Left ventricle myocardium superior (tissue), 1 donor: Measurements from ENCODE around the gene TAF3. TPM values are rescaled to one million over a fixed set of nuclear protein-coding genes. Genes with fewer than 3 reads are reported as not detected.

Experiments used
- ATAC-seq: fragments of 200-7000 bp; cut with Tn5 transposase; one replicate; pipeline ENCODE4 v1.9.1; 2020; ENCODE audit warnings: mild to moderate bottlenecking, moderate library complexity
- DNase-seq: peaks from one replicate; pipeline ENCODE4 v3.0.0-alpha.2; 2020
- intact Hi-C: fragments of 100-400 bp; cut with micrococcal nuclease; formaldehyde crosslinking; loops from one replicate; pipeline ENCODE4 v1.11.0; 2022
- total RNA-seq: library from RNA; stranded (reverse); fragmentation: NEBNext Ultra II Directional; extraction: Animal tissue kit (Norgen Biotek cat#: 25700); gene quantifications from one replicate; pipeline ENCODE4 v1.2.1, GENCODE V29; 2021
- donor health status: DM: no; HTN: yes; CAD: no; lungs with severe emphysema.

The TAF3 gene
- total RNA-seq, 1 donor from 2014 or later = 13.0 TPM

DNA sequence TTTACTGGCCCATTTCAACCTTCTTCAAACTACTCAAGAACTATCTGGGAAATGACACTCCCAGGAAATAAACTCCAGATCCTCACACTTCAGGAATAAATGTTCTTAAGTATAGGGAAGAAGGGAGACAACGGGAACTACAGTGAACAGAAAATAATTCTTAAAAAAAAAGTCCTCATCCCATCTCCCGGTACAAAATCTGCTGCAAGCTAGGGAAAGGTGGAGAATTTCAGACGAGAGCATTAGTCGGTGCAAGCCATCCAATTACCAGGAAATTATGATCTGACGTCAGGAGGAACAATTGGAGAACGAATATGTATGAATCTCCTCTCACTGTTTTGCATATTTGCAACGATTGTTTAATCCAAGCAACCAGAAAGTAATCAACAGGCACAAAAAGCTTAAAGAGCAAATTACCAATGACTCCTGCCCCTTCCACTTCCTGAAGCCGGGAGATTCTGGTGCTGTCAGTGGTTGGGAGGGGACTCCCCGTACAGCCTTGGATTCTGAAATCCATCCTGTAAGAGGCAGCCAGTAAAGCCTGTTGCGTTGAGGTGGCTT lies 221.1 kb downstream of the TAF3 start:
- ATAC-seq (no peak), DNase-seq (no peak)
- intact Hi-C loops = no loop called here

DNA sequence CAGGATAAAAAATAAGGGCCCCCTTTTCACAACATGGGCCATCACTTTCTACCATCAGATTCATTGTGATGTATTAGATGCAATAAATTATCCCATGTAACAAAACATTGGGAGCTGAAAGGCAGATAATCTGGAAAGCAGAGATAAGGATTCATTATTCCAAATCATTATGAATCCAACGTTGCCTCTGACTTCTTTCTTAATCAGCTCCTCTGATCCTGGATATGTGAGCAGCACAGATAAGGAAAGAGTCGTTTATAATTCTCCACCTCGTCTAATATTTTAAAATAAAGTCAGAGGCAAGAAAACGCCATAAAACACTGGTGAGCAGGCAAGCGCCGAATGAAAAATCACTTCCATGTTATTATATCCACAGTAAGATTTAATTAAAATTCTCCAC lies 222.3 kb downstream of the TAF3 start:
- no peak for DNase-seq
- ATAC-seq = no peak
- intact Hi-C loops = no loop called here

DNA sequence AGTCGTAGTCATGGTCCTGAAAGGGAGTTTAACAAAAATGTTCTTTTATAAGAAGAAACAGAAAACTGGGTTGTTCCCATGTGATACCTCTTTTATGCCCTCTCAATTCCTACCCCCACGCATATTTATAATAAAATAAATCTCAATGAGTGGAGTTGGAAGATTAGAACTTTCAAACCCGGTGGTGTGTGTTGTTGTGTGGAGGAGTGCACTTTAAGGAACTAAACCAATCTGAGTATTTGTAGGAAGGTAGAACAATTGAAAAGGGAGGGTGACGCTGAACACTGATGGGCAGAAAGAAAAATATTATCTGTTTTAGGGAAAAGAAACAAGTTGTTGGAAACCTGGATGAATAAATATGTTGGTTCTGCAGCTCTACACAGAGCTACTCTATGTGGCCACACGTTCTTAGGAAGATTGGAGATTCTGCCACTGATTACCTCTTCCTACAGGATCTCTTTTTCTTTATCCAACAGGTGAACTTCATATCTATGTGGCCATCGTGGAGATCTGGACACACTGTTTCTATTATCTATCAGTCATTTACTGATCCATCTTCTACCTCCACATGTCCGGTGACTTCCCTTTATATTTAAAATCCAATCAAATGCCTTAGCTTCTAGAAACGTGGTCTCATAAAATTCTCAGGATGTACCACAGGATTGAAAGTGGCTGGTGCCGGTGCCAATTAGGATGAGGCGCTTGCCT lies 223.1 kb downstream of the TAF3 start:
- intact Hi-C loops = no loop called here
- DNase-seq (no peak), ATAC-seq (no peak)

DNA sequence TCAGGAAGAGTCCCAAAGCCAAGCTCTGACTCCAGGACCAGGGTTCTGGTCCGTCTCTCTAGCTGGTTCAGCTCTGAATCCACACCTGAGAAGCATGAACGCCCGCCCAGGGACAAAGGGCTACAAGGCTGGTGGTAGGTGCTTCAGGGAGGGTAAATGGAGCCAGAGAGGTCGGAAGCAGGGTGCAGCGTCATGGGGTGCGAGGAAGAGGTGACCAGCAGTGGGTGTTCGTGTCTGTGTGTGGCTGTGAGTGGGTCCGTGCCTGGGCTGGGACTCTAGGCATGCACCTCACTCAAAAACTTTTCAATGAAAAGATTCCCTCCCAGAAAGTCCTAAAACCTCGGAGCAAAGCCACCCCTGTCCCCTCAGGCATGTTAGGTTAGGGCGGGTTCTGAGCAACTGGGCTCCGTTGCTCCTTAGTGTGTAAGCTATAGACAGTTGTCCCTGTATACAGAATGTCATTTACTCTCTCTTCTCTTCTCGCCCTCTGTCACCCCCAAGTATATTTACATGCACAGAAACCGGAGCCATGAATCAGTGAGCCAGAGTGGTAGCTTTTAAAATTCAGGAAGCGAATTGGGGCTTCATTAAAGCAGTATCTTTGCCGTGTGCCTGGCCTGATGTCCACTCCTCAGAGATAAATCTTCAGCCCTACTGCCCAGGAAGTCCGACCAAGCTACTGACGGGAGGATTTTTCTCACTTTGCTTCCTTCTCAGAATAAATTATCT lies 223.9 kb downstream of the TAF3 start:
- intact Hi-C loops = no loop called here
- no peak for DNase-seq

DNA sequence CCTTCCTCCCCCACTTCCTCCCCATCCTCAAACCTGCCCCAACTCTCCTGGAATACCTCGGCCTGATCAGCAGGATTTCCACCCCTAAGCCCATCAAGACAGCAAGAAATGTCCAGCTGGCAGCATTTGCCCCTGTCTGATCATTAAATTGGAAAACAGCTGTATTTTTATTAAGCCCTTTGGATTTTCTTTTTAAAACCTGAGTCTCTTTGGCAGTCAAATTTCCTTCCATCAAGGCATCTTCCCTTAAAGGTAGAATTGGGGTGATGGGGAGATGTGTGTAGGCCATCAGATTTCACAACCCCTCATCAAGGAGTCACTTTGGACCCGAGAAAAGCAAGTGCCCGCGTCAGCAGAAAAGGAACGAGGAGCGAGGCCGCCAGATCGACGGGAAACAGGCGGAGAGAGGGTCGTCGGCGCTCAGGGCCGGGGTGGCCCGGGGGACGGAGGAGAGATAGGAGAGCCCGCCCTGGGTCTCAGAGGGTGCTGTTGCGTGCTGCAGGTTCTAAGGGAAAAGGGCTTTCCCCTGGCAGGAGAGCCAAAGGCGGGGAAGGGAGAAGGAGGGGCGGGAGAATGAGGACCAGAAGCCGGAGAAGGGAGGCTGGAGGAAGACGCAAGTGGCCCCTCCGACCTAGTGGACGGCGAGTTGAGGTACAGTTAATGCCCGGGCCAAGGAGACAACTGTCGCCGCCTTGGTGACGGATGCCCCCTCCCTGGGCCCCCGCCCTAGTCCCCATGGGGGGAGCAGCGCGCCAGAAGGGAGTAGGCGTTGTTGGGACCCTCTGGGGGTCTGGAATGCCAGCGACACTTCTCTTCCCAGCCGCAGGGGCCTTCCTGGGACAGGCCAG lies 224.6 kb downstream of the TAF3 start:
- ATAC-seq (no peak), DNase-seq (no peak)
- intact Hi-C loops = no loop called here

More for the DNA sequence above, 223.9 kb downstream of the TAF3 start:
- no peak for ATAC-seq

DNA sequence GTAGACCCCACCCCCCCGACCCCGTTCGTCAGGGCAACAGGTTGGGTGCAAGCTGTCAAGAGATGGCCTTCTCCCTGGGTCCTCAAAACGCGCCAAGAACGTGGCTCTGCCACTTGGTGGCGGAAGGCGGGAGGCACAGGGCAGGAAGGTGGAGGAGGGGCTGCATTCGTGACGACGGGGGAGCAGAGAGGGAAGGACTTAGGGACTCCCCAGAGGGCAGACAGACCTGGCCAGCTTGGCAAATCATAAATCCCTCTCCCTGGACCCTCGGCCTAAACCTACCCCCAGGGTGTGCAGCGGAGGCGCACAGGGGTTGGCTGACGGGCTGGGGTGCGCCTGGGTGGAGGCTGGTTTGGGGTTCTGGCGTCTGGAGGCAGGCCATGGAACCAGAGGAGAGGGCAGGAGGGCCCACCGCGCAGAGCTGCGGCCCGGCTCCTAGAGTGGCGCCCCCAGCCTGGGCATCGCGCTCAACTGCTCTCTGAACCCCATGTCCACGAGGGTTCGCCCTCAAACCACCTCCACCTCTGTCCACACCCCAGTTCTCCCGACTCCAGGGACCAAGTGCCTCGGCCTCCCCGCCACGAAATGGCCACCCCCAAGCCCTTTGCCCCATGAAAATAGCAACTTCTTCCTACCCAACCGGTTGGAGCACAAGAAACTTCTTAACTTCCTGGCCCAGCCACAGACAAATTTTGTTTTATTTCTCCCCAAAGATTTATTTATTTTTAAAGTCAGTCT lies 225.4 kb downstream of the TAF3 start:
- DNase-seq = no peak
- intact Hi-C loops = no loop called here

DNA sequence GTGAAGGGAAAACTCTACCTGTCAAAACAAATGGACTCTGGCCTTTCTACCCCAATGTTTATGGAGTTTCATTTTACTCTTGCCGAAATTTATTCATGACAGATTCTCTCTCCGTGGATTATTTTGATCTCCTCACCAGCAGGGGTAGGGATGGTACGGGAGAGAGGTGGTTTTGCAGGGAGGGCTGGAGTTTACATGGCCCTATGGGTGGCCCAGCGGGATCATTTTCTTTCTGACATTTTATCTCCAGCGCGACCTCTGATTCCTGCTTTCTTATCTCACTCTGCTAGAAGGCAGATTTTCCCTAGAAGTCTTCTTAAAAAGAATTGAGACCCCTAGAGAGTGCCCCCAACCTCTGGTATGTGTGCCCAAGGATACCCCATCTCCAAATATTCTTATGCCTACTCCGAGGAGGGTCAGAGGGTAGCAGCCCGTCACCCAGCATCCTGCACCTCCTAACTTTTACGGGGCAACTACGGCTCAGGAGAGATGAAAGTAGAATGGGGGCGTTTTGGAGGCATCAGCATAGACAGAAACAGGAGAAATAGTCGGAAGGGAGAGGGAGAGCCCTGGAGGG lies 226.1 kb downstream of the TAF3 start:
- intact Hi-C loops = no loop called here
- ATAC-seq = no peak
- no peak for DNase-seq

More for the DNA sequence above, 225.4 kb downstream of the TAF3 start:
- ATAC-seq = no peak

DNA sequence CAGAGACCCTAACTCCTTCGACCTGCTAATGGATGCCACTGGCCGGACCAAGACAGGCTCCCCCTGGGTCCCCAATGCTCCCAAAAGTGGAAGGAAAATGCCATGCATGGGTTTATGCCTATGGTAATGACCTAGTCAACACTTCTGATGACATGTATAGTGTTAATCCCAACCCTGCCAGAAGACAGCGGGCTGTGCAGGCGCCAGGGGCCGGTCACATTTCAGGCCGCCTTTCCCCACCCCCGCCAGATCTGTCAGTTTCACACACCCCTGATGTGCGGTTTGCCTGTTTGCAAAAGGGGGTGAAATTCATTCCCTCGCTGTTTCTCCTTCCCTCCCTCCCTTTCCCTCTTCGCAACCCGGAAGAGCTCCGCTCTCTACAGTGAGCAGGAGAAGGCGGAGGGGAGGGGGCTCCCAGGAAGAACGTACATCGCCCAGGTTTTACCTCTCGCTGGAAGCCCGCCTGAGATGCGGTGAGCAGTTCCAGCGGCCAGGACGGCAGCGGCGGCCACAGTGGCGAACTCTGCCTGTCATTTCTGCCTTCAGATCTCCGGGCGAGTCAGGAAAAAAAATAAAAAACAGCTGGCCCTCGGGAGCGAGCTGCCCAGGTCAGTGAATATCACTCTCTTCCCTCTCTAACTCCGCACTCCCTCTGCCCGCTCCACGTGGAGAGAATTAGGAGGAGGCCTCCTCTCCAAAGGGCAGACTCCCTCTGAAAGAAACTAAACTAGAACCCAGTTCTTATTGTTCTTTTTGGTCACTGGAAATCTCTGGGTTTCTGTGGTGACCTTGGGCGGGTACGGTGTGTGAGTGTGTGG lies 226.8 kb downstream of the TAF3 start:
- DNase-seq (no peak), ATAC-seq (no peak)
- intact Hi-C loops = no loop called here

DNA sequence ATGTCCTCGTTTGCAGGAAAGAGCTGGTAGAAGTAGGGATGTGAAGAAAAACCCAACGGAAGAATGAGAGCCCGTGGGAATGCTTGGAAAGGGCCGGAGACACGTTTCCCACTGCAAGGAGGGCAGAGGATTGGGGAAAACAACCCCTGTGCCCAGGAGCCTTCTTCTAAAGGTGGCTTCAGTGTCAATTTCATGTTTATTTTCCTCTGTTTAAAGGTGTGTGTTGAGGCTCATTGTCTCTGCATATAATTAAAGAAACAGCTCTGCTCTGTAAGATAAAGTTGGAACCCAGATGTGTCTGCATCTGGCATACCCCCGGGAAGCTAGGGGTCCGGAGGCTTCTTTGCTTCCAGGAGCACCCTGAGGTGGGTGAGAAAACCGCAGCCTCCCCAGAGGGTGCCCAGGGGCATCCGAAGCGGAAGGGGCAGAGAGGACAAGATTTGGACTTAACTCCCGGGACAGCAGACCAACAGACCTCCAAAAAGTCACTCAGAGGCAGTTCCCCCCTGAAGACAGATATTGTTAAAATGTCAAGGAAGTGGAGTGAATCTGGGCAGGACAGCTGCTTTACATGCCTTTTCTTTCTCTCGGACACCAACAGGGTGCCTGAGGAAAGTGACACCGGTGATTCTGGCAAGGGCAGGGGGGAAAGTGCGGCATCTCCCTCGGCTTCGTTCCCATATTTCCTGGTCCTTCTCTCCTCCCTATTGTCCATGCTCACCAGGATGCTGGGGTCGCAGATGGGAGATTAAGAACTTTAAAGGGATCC lies 227.6 kb downstream of the TAF3 start:
- DNase-seq (no peak), ATAC-seq (no peak)
- intact Hi-C loops = no loop called here

DNA sequence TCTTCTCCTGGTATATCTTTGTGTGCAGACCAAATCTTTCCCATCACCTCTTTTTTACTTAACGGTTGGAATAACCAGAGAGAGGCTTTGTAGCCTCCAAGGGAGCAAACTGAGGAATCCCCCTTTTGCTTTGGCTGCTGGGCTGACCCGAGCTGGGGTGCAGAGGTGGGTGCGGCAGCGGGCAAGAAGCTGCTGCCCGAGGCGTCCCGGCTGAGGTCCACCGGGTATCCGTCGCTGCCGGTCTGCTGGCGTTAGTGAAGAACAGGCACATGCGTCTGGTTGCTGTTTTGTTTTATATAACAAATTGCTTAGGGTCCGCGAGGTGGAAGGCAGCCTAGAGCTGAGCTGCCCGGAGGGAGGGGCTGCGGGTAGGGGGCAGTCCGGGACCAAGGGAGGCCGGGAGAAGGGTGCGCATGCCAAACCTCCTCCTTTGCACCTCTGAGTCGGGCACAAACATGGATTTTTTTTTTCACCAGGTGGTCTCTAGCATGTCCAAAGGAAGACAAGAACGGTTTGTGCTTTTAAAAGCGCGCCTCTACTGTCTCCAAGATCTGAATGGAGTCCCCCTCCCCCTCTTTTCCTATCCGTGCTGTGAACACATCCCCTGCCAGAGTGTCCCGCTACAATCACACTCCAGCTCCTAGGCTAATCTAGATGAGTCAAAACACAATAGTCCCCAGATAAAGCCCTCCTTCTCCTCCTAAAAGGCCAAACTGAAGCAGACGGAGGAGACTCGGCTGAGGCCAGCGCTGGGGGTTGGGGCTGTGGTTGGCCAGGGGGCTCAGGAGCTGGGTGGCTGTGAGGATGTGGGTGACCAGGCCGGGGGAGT lies 229.4 kb downstream of the TAF3 start:
- DNase-seq (no peak), ATAC-seq (no peak)
- intact Hi-C loops = no loop called here

DNA sequence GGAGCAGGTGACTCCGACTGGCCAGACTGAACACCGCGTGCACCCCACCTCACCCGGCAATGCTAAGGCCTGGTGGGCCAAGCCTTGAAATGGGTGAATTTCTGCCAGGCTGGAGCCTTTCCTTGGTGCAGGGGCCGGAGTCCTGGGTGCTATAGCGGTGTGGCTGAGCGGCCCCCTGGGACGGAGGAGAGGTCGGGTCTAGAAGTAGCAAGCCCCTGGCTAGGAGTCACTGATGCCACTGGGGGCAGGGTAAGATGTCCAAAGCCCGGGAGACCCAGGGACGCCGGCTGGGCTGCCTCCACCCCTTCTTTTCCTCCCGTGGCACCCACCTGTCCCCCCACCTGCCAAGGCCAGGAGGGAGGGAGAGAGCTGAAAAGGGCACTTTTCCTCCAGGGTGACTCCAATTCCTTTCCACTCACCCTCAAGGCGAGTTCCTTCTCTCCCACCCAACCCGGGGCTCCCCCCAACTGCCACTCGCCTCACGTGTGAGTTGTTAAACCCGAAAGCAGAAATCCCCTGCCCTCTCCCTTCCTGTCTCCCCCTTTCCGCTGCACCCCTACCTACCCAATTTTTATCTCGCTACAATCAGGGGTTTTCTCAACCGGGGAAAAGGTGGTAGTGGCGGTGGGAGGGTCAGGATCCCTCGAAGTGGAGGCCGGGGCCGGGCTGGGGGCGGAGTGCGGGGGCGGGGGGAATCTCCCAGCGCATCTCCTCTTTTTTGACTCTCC lies 230.1 kb downstream of the TAF3 start:
- DNase-seq = no peak
- no peak for ATAC-seq
- intact Hi-C loops = no loop called here

DNA sequence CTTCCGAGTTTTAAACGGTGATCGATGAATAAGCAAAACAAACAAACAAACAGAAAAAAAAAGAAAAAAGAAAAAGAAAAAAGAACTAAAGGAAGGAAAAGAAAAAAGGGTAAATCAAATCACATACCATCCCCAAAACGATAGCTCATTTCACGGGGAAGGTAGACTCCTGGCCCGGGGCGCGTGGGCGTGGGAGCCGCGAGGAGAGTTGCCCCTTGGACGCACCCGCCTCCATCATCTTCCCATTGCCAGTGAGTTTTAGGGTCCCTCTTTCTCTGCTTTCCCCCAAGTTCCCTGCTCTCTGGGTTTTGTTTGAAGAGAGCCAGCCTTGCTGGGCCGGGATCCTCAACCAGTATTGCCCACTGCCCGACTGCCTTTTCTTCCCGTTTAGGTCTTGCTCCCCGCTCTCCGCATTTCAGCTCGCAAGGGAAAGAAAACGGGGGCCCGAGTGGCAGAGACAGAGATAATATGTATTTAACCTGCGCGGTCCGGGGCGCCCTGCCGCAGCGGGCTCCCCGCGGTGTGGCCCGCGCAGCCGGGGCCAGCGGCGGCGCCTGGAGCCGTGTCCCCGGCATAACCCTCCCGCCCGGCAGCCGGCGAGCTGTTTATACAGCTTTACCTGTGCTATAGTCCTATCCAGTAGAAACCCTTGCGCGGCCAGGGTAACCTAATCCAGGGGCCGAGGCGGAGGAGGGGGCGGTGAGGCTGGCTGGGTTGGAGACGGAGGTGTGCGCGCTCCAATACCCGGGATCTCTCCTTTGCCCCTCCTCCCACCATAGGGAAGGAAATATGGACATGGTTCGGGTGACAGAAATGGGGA lies 230.9 kb downstream of the TAF3 start:
- intact Hi-C loops = no loop called here
- no peak for ATAC-seq
- no peak for DNase-seq

DNA sequence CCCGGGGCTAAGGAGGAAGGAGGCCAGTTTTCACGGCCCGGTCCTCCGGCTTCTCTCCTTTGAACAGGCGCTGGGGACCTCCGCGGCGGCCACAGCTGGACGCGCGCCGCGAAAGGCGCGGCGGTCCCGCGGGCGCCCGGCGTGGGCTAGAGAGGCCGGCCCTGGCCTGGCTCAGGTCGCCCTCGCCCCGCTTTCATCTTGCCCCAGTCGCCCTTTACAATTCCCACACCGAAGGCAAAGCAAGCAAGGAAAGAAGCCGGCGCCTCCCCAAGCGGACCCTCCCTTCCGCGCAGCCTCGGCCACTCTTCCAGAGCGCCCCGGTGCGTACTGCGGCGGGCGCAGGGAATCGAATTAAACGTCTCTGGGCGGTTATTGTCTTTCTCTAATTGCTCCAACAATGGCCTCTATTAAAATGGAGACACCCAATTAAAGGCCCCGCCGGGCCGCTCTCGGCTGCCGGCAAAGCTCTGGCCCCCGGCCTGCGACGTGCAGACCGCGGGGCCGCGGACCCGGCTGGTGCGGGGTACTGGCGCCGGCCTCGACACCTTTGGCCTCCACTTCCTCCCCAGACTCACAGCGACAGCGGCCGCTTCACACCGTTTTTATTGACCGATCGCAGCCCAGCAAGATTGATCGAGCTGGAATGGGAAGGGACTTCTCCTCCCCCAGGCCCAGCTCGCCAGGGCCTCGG lies 231.7 kb downstream of the TAF3 start:
- ATAC-seq = no peak
- intact Hi-C loops = no loop called here

DNA sequence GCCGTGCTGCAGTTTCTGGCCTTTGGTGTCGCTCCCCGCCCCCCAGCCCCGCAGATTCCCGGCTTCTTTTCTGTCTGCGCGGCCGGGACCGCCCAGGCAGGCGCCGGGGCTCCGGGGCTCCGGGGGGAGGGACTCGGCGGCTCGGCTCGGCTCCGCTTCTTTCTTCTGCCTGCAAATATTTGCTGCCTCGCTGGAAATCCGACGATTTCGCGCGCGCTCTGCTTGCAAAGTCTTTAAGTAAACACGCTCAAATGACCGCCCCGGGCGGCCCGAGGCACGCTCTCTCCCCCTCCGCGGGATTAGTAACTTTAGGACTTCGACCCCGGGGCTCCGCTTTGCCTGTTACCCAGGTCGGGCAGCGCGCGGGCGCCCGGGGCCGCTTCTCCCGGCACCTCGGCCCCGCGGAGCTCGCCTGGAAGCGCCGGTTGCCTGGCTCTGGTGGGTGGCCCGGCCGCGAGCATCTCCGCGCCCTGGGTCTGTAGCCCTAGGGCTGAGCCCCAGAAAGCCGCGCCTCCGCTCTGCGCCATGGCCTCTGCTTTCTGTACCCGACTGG lies 232.3 kb downstream of the TAF3 start:
- intact Hi-C loops = no loop called here
- ATAC-seq (no peak), DNase-seq (no peak)

More for the DNA sequence above, 231.7 kb downstream of the TAF3 start:
- DNase-seq = no peak
